ENCODE data around the gene SLC39A11. TPM values are rescaled to one million over a fixed set of nuclear protein-coding genes. Genes with fewer than 3 reads are reported as not detected.
"Not testable (repeated sequence)": the region's sequence is repeated elsewhere in the genome, so short reads cannot be mapped to it uniquely, and the experiment has no call there.

Gene SLC39A11
- total RNA-seq, 2 donors from 2014 or later = 27.8 to 39.6 TPM

GRCh38 chr17:72837335-72837734, 255.2 kb downstream of the SLC39A11 start:
- Histone ChIP-seq H3K27ac (no peak overlapping the region), H3K27me3 (no peaks in the 10 kb centered on the region), H3K36me3 (replicated peaks in 1 of 2; ENCODE audit: insufficient read depth in 1 of 2, low read depth in 2 of 2) (no peaks in the 10 kb centered on the region), H3K4me1 (no peaks in the 10 kb centered on the region), H3K9me3 (no peaks in the 10 kb centered on the region), H3K4me3 (no peak overlapping the region)
- intact Hi-C loops (cut with DNase I) = no loop called here
- WGBS, 2 donors = 58 to 61% methylated on average over 1 of the region's 1 CpG
- DNase-seq = no peak
- ATAC-seq = no peak
- TF ChIP-seq POLR2A (IDR thresholded peaks at IDR 0.05) (no peak), CTCF (IDR thresholded peaks at IDR 0.05) (no peak)

GRCh38 chr17:72833128-72833765, 259.2 kb downstream of the SLC39A11 start:
- 91 to 96% methylated on average over 4 of the region's 4 CpGs for WGBS, 2 donors
- TF ChIP-seq CTCF (IDR thresholded peaks at IDR 0.05) (no peak), POLR2A (IDR thresholded peaks at IDR 0.05) (no peak)
- H3K27ac ChIP-seq = no peak overlapping the region
- H3K36me3 ChIP-seq (replicated peaks in 1 of 2; ENCODE audit: insufficient read depth in 1 of 2, low read depth in 2 of 2) = no peaks in the 10 kb centered on the region
- no peaks in the 10 kb centered on the region for H3K9me3 ChIP-seq
- intact Hi-C loops (cut with DNase I) = no loop called here
- no peaks in the 10 kb centered on the region for H3K27me3 ChIP-seq
- ATAC-seq = no peak
- H3K4me3 ChIP-seq = no peak overlapping the region
- no peak for DNase-seq
- H3K4me1 ChIP-seq = no peaks in the 10 kb centered on the region

- Histone ChIP-seq H3K4me1 (no peaks in the 10 kb centered on the region), H3K9me3 (no peaks in the 10 kb centered on the region), H3K4me3 (no peak overlapping the region), H3K36me3 (replicated peaks in 1 of 2; ENCODE audit: insufficient read depth in 1 of 2, low read depth in 2 of 2) (no peaks in the 10 kb centered on the region), H3K27ac (no peak overlapping the region), H3K27me3 (no peaks in the 10 kb centered on the region)
- TF ChIP-seq POLR2A (IDR thresholded peaks at IDR 0.05) (no peak), CTCF (IDR thresholded peaks at IDR 0.05) (no peak)
- DNase-seq = no peak
- intact Hi-C loops (cut with DNase I) = no loop called here
- no peak for ATAC-seq
- WGBS, 2 donors = 93 to 97% methylated on average over 6 of the region's 6 CpGs
Measured at GRCh38 chr17:72832306-72832705, 260.2 kb downstream of the SLC39A11 start.

GRCh38 chr17:72829883-72830282, 262.6 kb downstream of the SLC39A11 start:
- DNase-seq (no peak), ATAC-seq (no peak)
- Histone ChIP-seq H3K36me3 (replicated peaks in 1 of 2; ENCODE audit: insufficient read depth in 1 of 2, low read depth in 2 of 2) (no peaks in the 10 kb centered on the region), H3K27me3 (no peaks in the 10 kb centered on the region), H3K9me3 (peaks cover 0 to 13% (median 0%) of the 10 kb centered on the region in 3 donors), H3K27ac (no peak overlapping the region), H3K4me3 (no peak overlapping the region), H3K4me1 (no peaks in the 10 kb centered on the region)
- TF ChIP-seq CTCF (IDR thresholded peaks at IDR 0.05) (no peak), POLR2A (IDR thresholded peaks at IDR 0.05) (no peak)
- WGBS, 2 donors = 90% methylated on average over 4 of the region's 4 CpGs
- intact Hi-C loops (cut with DNase I) = no loop called here

GRCh38 chr17:72826602-72827001, 265.9 kb downstream of the SLC39A11 start:
- Histone ChIP-seq H3K27ac (no peak overlapping the region), H3K9me3 (peaks cover 0 to 15% (median 0%) of the 10 kb centered on the region in 3 donors), H3K4me3 (no peak overlapping the region), H3K36me3 (replicated peaks in 1 of 2; ENCODE audit: insufficient read depth in 1 of 2, low read depth in 2 of 2) (no peaks in the 10 kb centered on the region), H3K27me3 (no peaks in the 10 kb centered on the region), H3K4me1 (no peaks in the 10 kb centered on the region)
- intact Hi-C loops (cut with DNase I) = no loop called here
- DNase-seq (no peak), ATAC-seq (no peak)
- WGBS, 2 donors = 94% methylated on average over 4 of the region's 4 CpGs
- no peak for TF ChIP-seq POLR2A (IDR thresholded peaks at IDR 0.05)
- TF ChIP-seq CTCF (IDR thresholded peaks at IDR 0.05) = no peak

- H3K36me3 ChIP-seq (replicated peaks in 1 of 2; ENCODE audit: insufficient read depth in 1 of 2, low read depth in 2 of 2); H3K27me3 ChIP-seq; H3K27ac ChIP-seq; DNase-seq; ATAC-seq; H3K4me1 ChIP-seq; intact Hi-C loops (cut with DNase I); H3K4me3 ChIP-seq: not testable (repeated sequence)
- H3K9me3 ChIP-seq = peaks cover 0 to 15% (median 0%) of the 10 kb centered on the region in 3 donors
- WGBS, 2 donors = 94% methylated on average over 2 of the region's 2 CpGs
Measured at GRCh38 chr17:72826059-72826458, 266.4 kb downstream of the SLC39A11 start.

Data from body of pancreas (tissue), 4 donors.